Measurements from ENCODE around the gene ZSCAN21.

ZSCAN21 gene

DNA sequence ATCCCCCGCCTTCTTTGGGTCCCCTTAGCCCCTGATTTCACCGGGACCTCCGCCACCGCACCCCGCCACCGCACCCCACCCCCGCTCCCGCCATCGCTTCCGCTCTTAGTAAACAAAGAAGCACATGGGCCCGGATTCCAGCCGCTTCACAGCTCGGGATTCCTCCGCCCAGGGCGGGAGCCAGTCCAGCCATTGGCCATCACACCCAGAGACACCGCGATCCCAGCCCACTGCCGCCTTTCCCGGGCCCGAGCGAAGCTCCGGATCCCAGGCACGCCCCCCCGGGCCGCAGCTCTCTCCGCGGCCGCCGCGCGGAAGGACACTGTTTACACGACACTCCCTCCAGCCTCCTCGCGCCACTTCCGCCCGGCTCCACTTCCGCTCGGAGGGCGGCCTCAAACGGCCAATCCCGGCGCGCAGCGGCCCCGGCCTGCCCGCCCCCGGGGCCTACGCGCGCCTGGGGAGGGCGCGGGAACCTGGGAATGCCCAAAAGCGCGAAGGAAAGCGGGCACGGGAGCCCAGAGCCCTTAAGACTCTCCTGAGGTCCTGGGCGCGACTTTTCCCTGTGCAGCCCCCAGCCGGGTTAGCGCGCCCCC lies 50.9 kb downstream of the ZSCAN21 start:
- DNase-seq (ENCODE audit: low read depth): peak; percentile 62

DNA sequence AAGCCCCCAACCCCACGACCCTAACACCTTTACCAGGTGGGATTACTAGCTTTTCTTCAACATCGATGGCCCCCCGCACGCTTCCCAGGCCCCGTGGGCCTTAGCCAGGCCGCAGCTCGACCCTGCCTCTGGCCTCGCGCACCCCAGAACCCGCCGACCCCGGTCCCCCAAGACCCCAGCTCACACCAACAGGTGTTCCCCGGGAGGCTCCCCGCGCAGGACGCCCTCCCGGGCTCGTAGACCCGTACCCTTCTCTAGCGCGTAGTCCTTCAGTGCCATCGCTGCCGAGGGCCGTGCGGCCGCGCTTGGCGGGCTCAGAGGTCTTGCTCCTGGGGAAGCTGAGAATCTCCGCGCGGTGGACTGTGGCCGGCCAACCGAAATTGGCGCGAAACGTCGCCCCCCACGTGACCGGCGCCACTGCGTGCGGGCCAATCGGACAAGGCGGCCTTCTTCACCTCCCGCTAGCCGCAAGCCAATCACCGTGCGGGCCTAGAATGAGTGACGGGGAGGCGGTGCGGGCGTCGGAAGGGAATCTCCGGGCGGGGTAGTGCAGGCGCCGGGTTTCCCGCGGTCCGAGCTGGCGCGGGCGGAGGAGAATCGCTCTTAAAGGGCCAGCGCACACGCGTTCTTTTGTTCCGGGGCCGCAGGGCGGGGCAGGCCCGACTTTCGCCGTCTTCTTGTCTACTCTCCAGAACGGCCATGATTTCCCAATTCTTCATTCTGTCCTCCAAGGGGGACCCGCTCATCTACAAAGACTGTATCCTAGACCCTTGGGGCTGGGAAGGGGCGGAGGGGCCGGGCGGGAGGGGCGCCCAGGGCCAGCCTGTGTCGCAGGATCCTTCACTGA lies 51.7 kb downstream of the ZSCAN21 start, which contains the start of the genes AP4M1 and MCM7:
AP4M1 (plus strand) TSS at position 628 of the 847 bp plus-strand sequence; CDS start at position 700, 72 bp downstream.
MCM7 (minus strand) TSS at position 382 of the 847 bp plus-strand sequence; CDS start at position 279, 103 bp downstream.
- peak; percentile 90 for DNase-seq (ENCODE audit: low read depth)

DNA sequence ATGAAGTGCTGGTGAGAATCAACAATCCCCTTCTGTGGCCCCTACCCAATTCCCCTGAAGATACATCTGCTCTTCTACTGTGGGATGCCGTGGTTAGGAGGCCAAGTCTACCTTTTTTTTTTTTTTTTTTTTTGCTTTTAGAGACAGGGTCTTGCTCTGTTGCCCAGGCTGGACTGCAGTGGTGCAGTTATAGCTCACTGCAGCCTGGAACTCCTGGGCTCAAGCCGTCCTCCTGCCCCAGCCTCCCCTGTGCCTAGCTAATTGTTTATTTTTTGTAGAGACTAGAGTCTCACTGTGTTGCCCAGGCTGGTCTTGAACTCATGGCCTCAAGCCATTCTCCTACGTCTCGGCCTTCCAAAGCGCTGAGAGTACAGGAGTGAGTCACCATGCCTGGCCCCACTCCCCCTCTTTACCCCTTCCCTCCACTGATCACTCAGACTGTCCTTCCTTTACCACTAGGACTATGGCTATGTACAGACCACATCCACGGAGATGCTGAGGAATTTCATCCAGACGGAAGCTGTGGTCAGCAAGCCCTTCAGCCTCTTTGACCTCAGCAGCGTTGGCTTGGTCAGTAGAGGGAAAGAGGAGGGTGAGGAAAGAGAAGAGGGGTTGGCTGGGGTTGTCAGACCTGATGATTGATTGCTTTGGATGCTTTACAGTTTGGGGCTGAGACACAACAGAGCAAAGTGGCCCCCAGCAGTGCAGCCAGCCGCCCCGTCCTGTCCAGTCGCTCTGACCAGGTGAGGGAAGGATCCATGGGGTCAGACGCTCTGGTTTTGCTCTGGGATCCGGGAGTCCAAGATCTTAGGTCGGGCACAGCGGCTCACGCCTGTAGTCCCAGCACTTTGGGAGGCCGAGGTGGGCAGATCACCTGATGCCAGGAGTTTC lies 53.6 kb downstream of the ZSCAN21 start:
- no peak for DNase-seq (ENCODE audit: low read depth)

GRCh38 chr7:100105534-100105933 lies 56.0 kb downstream of the ZSCAN21 start:
- no peak for DNase-seq (ENCODE audit: low read depth)

DNA sequence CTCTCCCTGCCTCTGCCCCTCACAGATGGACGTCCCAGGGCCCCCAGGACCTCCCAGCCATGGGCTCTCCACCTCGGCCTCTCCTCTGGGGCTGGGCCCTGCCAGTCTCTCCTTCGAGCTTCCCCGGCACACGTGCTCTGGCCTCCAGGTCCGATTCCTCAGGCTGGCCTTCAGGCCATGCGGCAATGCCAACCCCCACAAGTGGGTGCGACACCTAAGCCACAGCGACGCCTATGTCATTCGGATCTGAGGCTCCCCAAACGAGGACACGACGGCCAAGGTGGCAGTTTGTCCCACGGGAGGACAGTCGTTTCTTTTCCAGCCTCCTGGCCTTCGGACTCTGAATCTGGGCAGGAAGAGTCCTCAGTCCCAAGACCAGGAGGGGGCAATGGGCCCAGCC lies 57.1 kb downstream of the ZSCAN21 start:
- DNase-seq (ENCODE audit: low read depth): no peak

- DNase-seq (ENCODE audit: low read depth): no peak
Observed at GRCh38 chr7:100107125-100107737, 57.7 kb downstream of the ZSCAN21 start.

DNA sequence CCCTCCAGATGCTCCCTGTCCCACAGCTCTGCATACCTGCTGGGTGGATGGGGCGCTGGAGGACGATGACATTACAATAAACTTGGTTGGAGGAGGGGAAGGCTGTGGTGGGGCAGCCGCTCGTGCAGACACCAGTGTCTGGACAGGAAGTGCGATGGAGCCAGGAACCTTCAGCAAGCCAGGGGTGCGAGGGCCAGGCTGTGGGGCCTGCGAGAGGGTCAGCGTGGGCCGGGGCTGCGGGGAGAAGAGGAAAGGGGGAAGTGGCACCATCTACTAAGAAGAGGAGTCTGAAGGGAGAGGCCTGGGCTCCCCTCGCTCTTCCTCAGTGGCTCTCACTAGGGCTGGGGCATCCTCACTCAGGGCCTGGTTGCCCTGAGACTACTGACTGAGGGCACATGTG lies 58.3 kb downstream of the ZSCAN21 start:
- no peak for DNase-seq (ENCODE audit: low read depth)

GRCh38 chr7:100109521-100110163 lies 60.1 kb downstream of the ZSCAN21 start:
- no peak for DNase-seq (ENCODE audit: low read depth)

- no peak for DNase-seq (ENCODE audit: low read depth)
Observed at GRCh38 chr7:100111156-100111555, 61.6 kb downstream of the ZSCAN21 start.

DNA sequence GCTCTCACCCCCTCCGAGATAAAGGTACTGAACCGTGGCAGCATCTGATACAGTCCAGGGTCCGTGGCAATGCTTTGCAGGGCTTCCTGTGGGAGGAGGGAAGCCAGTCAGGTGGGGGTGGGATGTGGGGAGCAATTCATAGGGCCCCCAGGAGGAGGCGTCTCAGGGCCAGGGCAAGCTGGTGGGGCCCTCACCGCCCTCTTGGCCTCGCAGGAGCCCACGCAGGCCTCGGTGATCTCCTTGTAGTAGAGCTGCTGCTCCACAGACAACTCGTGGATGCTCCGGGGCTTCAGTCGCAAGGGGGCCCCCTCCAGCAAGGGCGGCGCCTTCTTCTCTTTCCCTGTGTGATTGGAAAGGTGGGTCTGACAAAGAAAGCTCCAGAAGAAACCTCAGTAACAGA lies 62.3 kb downstream of the ZSCAN21 start:
- DNase-seq (ENCODE audit: low read depth): no peak
